Measurements from ENCODE around the gene MPPED2.

MPPED2 gene

GRCh38 chr11:30526558-30526957 is 59.6 kb downstream of the MPPED2 start:
- no peaks in the 10 kb centered on the region for H3K27me3 ChIP-seq
- DNase-seq: no peak
- no peaks in the 10 kb centered on the region for H3K4me1 ChIP-seq
- H3K36me3 ChIP-seq: no peaks in the 10 kb centered on the region
- H3K9me3 ChIP-seq: no peaks in the 10 kb centered on the region
- TF ChIP-seq CTCF (IDR thresholded peaks at IDR 0.05; ENCODE audit: low read depth, low read length): no peak
- no peak overlapping the region for H3K4me3 ChIP-seq (ENCODE audit: low read depth, low read length)

- H3K4me3 ChIP-seq (ENCODE audit: low read depth, low read length): no peak overlapping the region
- no peaks in the 10 kb centered on the region for H3K27me3 ChIP-seq
- H3K9me3 ChIP-seq: no peaks in the 10 kb centered on the region
- no peaks in the 10 kb centered on the region for H3K4me1 ChIP-seq
- no peaks in the 10 kb centered on the region for H3K36me3 ChIP-seq
- no peak for TF ChIP-seq CTCF (IDR thresholded peaks at IDR 0.05; ENCODE audit: low read depth, low read length)
- no peak for DNase-seq
Measured at GRCh38 chr11:30522536-30523243, 63.5 kb downstream of the MPPED2 start.

- Histone ChIP-seq H3K27me3 (no peaks in the 10 kb centered on the region), H3K4me3 (ENCODE audit: low read depth, low read length) (no peak overlapping the region), H3K4me1 (no peaks in the 10 kb centered on the region), H3K9me3 (no peaks in the 10 kb centered on the region), H3K36me3 (no peaks in the 10 kb centered on the region)
- DNase-seq: no peak
- no peak for TF ChIP-seq CTCF (IDR thresholded peaks at IDR 0.05; ENCODE audit: low read depth, low read length)
Measured at GRCh38 chr11:30521297-30522071, 64.7 kb downstream of the MPPED2 start.

GRCh38 chr11:30513087-30513486 is 73.1 kb downstream of the MPPED2 start:
- Histone ChIP-seq H3K4me3 (ENCODE audit: low read depth, low read length) (no peak overlapping the region), H3K27me3 (no peaks in the 10 kb centered on the region), H3K9me3 (no peaks in the 10 kb centered on the region), H3K36me3 (no peaks in the 10 kb centered on the region), H3K4me1 (no peaks in the 10 kb centered on the region)
- no peak for DNase-seq
- no peak for TF ChIP-seq CTCF (IDR thresholded peaks at IDR 0.05; ENCODE audit: low read depth, low read length)

GRCh38 chr11:30511408-30511807 is 74.7 kb downstream of the MPPED2 start:
- no peaks in the 10 kb centered on the region for H3K9me3 ChIP-seq
- H3K4me3 ChIP-seq (ENCODE audit: low read depth, low read length): no peak overlapping the region
- no peaks in the 10 kb centered on the region for H3K36me3 ChIP-seq
- no peaks in the 10 kb centered on the region for H3K27me3 ChIP-seq
- H3K4me1 ChIP-seq: no peaks in the 10 kb centered on the region
- no peak for DNase-seq
- no peak for TF ChIP-seq CTCF (IDR thresholded peaks at IDR 0.05; ENCODE audit: low read depth, low read length)

- TF ChIP-seq CTCF (IDR thresholded peaks at IDR 0.05; ENCODE audit: low read depth, low read length): no peak
- Histone ChIP-seq H3K4me1 (no peaks in the 10 kb centered on the region), H3K9me3 (no peaks in the 10 kb centered on the region), H3K4me3 (ENCODE audit: low read depth, low read length) (no peak overlapping the region), H3K36me3 (no peaks in the 10 kb centered on the region), H3K27me3 (no peaks in the 10 kb centered on the region)
- DNase-seq: no peak
Measured at GRCh38 chr11:30510750-30511149, 75.4 kb downstream of the MPPED2 start.

All from BE2C (cell line).